Glomerular visceral epithelial cell (primary cell): ENCODE results near the gene THUMPD1.
"Not testable (repeated sequence)": the region's sequence is repeated elsewhere in the genome, so short reads cannot be mapped to it uniquely, and the experiment has no call there.

Experiments
- DNase-seq: peaks from one replicate; pipeline ENCODE4 v3.0.0-alpha.2; 2016; ENCODE audit errors: extremely low spot score

Gene THUMPD1

DNA sequence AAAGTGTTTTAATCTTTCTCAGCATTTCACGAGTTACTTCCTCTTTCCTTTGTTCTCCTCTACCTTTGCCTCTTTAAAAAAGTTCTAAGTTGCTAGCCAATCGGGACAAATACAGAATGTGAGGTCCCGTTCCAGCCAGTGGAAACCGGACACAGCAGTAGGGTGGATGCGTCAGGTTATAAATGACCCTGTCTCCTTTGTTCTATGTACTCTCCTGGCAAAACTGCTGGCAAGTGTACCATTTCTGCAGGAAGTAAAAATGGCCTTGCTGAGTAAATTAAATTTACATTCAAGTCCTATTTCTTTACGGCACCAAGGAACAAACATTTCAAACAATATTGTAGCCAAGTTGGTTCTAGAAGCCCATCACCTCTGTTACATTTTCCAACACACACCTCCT, 47.5 kb downstream of the THUMPD1 start:
- not testable (repeated sequence) for DNase-seq

- no peak for DNase-seq
Observed at GRCh38 chr16:20689668-20690067, 52.0 kb downstream of the THUMPD1 start.

- DNase-seq: no peak
Observed at GRCh38 chr16:20683812-20684211, 57.8 kb downstream of the THUMPD1 start.
